Astrocyte of the spinal cord (primary cell): ENCODE results near the gene NSUN6.

Experiments
- DNase-seq: peaks from one replicate; pipeline ENCODE4 v3.0.0; 2011; ENCODE audit warnings: low read depth, low spot score
- H3K4me3 ChIP-seq: 2 replicates; pipeline ENCODE4 v1.5.1; 2011; ENCODE audit warnings: low read depth, mild to moderate bottlenecking, low read length, moderate library complexity
- CTCF ChIP-seq: IDR thresholded peaks from 2 replicates; pipeline ENCODE4 v1.5.1; 2012; ENCODE audit warnings: low read depth, mild to moderate bottlenecking, low read length, inconsistent platforms
- in situ Hi-C: cut with HindIII; loops from 2 replicates; pipeline ENCODE4 v1.10.0; 2017; ENCODE audit warnings: low sequenced_read_pairs

Gene NSUN6

GRCh38 chr10:18497806-18498369 lies 153.5 kb downstream of the NSUN6 start:
- H3K4me3 ChIP-seq = no peak overlapping the region
- in situ Hi-C loops = no loop called here
- no peak for TF ChIP-seq CTCF
- no peak for DNase-seq
